ENCODE measurements around the gene AFG1L.

The AFG1L gene

DNA sequence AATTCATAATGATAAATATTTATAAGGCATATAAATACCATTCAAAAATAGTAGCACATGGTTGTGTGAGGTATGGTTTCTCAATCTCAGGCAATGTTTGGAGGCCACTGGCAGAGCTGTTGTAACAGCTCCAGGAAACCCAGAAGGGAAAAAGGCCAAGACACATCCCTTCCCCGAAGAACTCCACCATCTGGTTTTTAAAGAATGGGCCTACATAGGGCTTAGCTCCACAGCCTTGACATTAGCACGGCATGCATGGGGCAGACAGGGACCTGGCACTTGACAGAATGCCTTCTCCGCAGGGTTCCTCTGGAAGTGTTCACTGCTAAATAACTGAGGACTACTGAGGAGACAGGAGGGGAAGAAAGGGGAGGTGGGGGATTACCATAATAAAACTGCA lies 249.8 kb downstream of the AFG1L start:
- TF ChIP-seq TAF1 (IDR thresholded peaks at IDR 0.05; ENCODE audit: borderline replicate concordance, insufficient read depth, low read length), result no peak
- no peak for TF ChIP-seq POLR2AphosphoS5 (IDR thresholded peaks at IDR 0.05; ENCODE audit: low read depth, low read length)
- TF ChIP-seq, protein P1, sequence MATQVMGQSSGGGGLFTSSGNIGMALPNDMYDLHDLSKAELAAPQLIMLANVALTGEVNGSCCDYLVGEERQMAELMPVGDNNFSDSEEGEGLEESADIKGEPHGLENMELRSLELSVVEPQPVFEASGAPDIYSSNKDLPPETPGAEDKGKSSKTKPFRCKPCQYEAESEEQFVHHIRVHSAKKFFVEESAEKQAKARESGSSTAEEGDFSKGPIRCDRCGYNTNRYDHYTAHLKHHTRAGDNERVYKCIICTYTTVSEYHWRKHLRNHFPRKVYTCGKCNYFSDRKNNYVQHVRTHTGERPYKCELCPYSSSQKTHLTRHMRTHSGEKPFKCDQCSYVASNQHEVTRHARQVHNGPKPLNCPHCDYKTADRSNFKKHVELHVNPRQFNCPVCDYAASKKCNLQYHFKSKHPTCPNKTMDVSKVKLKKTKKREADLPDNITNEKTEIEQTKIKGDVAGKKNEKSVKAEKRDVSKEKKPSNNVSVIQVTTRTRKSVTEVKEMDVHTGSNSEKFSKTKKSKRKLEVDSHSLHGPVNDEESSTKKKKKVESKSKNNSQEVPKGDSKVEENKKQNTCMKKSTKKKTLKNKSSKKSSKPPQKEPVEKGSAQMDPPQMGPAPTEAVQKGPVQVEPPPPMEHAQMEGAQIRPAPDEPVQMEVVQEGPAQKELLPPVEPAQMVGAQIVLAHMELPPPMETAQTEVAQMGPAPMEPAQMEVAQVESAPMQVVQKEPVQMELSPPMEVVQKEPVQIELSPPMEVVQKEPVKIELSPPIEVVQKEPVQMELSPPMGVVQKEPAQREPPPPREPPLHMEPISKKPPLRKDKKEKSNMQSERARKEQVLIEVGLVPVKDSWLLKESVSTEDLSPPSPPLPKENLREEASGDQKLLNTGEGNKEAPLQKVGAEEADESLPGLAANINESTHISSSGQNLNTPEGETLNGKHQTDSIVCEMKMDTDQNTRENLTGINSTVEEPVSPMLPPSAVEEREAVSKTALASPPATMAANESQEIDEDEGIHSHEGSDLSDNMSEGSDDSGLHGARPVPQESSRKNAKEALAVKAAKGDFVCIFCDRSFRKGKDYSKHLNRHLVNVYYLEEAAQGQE (IDR thresholded peaks at IDR 0.05; ENCODE audit: insufficient read depth in 1 of 2, low read depth in 2 of 2, low read length in 2 of 2), result no peak
- TF ChIP-seq FOXP2 (optimal IDR thresholded peaks at IDR 0.05; ENCODE audit: borderline replicate concordance, extremely low read depth, extremely low read length, insufficient read depth), result no peak
- TF ChIP-seq SIN3A (IDR thresholded peaks at IDR 0.05; ENCODE audit: borderline replicate concordance, insufficient read depth, low read length), result no peak

DNA sequence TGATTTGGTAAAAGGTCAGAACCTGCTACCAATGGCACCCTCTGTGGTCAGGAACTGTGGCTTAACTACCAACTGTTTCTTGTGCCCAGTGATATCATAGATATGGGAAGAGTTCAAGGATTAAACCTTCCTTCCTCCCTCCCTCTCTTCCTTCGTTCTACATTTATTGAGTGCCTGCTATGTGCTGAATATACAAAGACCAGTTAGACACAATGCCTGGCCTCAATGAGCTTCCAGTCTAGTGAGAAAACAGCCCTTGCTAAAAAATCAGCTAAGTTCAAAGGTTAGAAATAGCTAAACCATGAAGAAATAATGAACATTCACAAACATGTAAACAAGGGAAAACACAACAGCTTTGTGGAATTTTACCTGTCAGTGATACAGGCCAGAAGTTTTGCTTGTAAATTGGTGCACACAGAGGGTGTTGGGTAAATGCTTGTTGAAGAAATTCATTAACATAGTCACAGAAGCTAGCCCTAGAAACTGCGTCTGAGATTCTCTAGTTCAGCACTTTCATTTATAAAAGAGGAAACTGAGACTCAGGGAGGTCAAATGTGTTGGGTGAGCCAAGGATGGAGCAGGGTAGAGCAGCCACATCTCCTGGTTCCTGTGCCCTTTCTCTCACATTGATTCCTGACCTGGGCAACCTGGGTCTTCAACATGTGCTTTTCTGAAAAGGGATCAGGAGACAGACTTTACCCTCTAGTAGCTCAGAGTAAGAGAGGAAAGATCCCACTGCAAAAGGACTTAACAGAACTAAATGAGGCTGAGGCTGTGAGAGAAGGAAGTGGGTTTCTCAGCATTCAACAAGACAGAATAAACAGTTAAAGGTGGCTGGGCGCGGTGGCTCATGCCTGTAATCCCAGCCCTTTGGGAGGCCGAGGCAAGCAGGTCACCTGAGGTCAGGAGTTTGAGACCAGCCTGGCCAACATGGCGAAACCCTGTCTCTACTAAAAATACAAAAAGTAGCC lies 251.5 kb downstream of the AFG1L start:
- TF ChIP-seq SIN3A (IDR thresholded peaks at IDR 0.05; ENCODE audit: borderline replicate concordance, insufficient read depth, low read length) (no peak), TAF1 (IDR thresholded peaks at IDR 0.05; ENCODE audit: borderline replicate concordance, insufficient read depth, low read length) (no peak), FOXP2 (optimal IDR thresholded peaks at IDR 0.05; ENCODE audit: borderline replicate concordance, extremely low read depth, extremely low read length, insufficient read depth) (no peak), POLR2AphosphoS5 (IDR thresholded peaks at IDR 0.05; ENCODE audit: low read depth, low read length) (no peak)
- TF ChIP-seq, protein P1 (IDR thresholded peaks at IDR 0.05; ENCODE audit: insufficient read depth in 1 of 2, low read depth in 2 of 2, low read length in 2 of 2), result no peak

DNA sequence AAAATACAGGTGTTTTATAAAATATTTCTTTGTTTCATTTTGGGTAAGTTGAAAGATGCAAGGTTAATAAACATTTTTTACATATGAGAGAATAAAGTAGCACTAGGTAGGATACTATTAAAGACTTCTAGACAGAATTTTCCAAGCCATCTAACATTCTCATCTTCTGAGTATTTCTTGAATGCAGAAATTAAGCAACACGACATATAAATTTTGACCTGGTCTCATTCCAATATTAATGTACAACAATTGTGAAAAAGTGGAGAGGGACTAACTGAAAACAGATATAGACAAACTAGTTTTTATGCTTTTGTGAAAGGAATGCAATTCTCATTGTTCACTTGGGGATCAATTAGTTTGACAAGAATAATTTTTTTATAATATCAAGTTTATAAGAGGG lies 254.4 kb downstream of the AFG1L start:
- TF ChIP-seq, protein P1 (IDR thresholded peaks at IDR 0.05; ENCODE audit: insufficient read depth in 1 of 2, low read depth in 2 of 2, low read length in 2 of 2), result no peak
- TF ChIP-seq POLR2AphosphoS5 (IDR thresholded peaks at IDR 0.05; ENCODE audit: low read depth, low read length), result no peak

DNA sequence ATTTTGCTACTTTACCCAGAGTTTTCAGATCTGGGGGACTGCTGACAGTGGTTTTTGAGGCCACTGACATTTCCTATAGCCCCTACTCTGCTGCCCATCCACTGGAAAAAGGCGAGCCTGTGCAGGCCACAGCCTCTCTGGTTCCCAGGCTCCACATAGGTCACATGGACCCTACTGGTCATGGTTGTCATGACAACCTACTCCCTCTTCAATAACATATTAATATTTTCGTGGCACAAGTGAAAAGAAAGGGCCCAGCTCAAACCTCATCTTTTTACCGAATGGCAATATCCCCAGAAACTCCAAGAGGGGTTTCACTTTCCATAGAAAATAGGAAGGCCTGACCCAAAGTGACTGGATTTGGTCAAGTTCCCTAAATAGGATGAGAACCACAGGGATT lies 254.9 kb downstream of the AFG1L start:
- TF ChIP-seq, protein P1 (IDR thresholded peaks at IDR 0.05; ENCODE audit: insufficient read depth in 1 of 2, low read depth in 2 of 2, low read length in 2 of 2), result no peak
- TF ChIP-seq TAF1 (IDR thresholded peaks at IDR 0.05; ENCODE audit: borderline replicate concordance, insufficient read depth, low read length) (no peak), FOXP2 (optimal IDR thresholded peaks at IDR 0.05; ENCODE audit: borderline replicate concordance, extremely low read depth, extremely low read length, insufficient read depth) (no peak), POLR2AphosphoS5 (IDR thresholded peaks at IDR 0.05; ENCODE audit: low read depth, low read length) (no peak), SIN3A (IDR thresholded peaks at IDR 0.05; ENCODE audit: borderline replicate concordance, insufficient read depth, low read length) (no peak)

All from PFSK-1 (cell line).